Right lobe of liver (tissue), 6 donors: Measurements from ENCODE around the gene CLCN1. TPM values are rescaled to one million over a fixed set of nuclear protein-coding genes. Genes with fewer than 3 reads are reported as not detected.

Source experiments
- ATAC-seq, 4 donors: fragments of 200-7000 bp; cut with Tn5 transposase; one replicate each; pipeline ENCODE4 v1.9.1; 2020; ENCODE audit warnings: mild to moderate bottlenecking in 4 of 4, moderate library complexity in 4 of 4
- DNase-seq, 3 donors: peaks; one replicate each; pipeline ENCODE4 v3.0.0-alpha.2; 2020
- H3K27ac ChIP-seq, 3 donors: fragments of 200-600 bp; one replicate each; pipeline ENCODE4 v1.8.0; 2022
- H3K27me3 ChIP-seq, 2 donors: fragments of 200-600 bp; one replicate each; pipeline ENCODE4 v1.8.0; 2022
- H3K36me3 ChIP-seq, 4 donors: fragments of 200-600 bp; sonication (generic) in 1 of 4; one replicate each; pipeline versions ENCODE4 v1.5.1 to v1.8.0; 2017 to 2022; ENCODE audit warnings: control low read depth in 1 of 4
- H3K4me1 ChIP-seq, 4 donors: fragments of 200-600 bp; sonication (generic) in 1 of 4; one replicate each; pipeline versions ENCODE4 v1.5.1 to v1.8.0; 2017 to 2022; ENCODE audit warnings: control low read depth in 1 of 4
- H3K4me3 ChIP-seq, 3 donors: fragments of 200-600 bp; one replicate each; pipeline ENCODE4 v1.8.0; 2022
- H3K9me3 ChIP-seq, 4 donors: fragments of 200-600 bp; sonication (generic) in 1 of 4; one replicate each; pipeline versions ENCODE4 v1.5.1 to v1.8.0; 2017 to 2022; ENCODE audit warnings: control low read depth in 1 of 4
- CTCF ChIP-seq, 4 donors: fragments of 200-600 bp in 3 of 4; fragments of 450-650 bp in 1 of 4; IDR thresholded peaks; one replicate each; pipeline versions ENCODE4 v1.5.1 to v1.8.0; 2016 to 2022; ENCODE audit warnings: antibody characterized with exemption in 4 of 4, mild to moderate bottlenecking in 2 of 4
- POLR2A ChIP-seq: fragments of 450-650 bp; IDR thresholded peaks from one replicate; pipeline ENCODE4 v1.6.1; 2017; ENCODE audit warnings: antibody characterized with exemption, mild to moderate bottlenecking
- WGBS: methylation state at CpG from one replicate; pipeline ENCODE4 v1.1.6; 2018; ENCODE audit warnings: low coverage, low lambda C conversion rate; ENCODE audit not compliant: insufficient coverage; ENCODE audit errors: missing lambda C conversion rate; 5-methylcytosine and 5-hydroxymethylcytosine counted together
- intact Hi-C, 2 donors: fragments of 100-400 bp; cut with DNase I; formaldehyde crosslinking; loops; one replicate each; pipeline versions ENCODE4 v1.11.2 to v1.14.1; 2022
- total RNA-seq, 6 experiments: library from RNA; depleted of rRNA in 2 of 6; stranded (reverse); fragments of >200 nt in 2 of 6; fragmentation: NEBNext Ultra II Directional in 3 of 6; extraction: Animal tissue kit (Norgen Biotek cat#: 25700) in 3 of 6; gene quantifications; one replicate each; pipeline versions ENCODE4 v1.1.0 to v1.2.4, GENCODE V29; 2016 to 2023
- donor health status: DM: no; HTN: yes; CAD: no.
- donor health status: DM: no; HTN: no; CAD: no.
- donor health status: DM: no; HTN: no; CAD: no.
- donor health status: DM: no; HTN: yes; CAD: no.
- donor health status: DM: no; HTN: yes; CAD: no.

CLCN1 gene
- total RNA-seq, 6 experiments from 2014 or later: not detected

- ATAC-seq (no peak), DNase-seq (no peak)
- TF ChIP-seq POLR2A (no peak), CTCF (IDR thresholded peaks at IDR 0.05) (no peak)
- Histone ChIP-seq H3K4me3 (no peak overlapping the region), H3K36me3 (peaks cover 0 to 36% (median 19%) of the 10 kb centered on the region in 4 donors), H3K27ac (peak overlapping the region in 1 of 3 donors; percentile 33), H3K4me1 (peaks cover 0 to 66% (median 36%) of the 10 kb centered on the region in 4 donors), H3K27me3 (no peaks in the 10 kb centered on the region), H3K9me3 (no peaks in the 10 kb centered on the region)
- WGBS: 100% methylated on average over 3 of the region's 6 CpGs
- intact Hi-C loops: no loop called here
Observed at GRCh38 chr7:143392875-143393266, 77.0 kb downstream of the CLCN1 start.

GRCh38 chr7:143393267-143394041, 77.5 kb downstream of the CLCN1 start:
- TF ChIP-seq POLR2A (no peak), CTCF (IDR thresholded peaks at IDR 0.05) (no peak)
- Histone ChIP-seq H3K9me3 (no peaks in the 10 kb centered on the region), H3K27ac (peak overlapping the region in 1 of 3 donors; percentile 33), H3K36me3 (peaks cover 0 to 31% (median 15%) of the 10 kb centered on the region in 4 donors), H3K27me3 (no peaks in the 10 kb centered on the region), H3K4me3 (no peak overlapping the region), H3K4me1 (peaks cover 0 to 66% (median 36%) of the 10 kb centered on the region in 4 donors)
- ATAC-seq (peak; percentile 7 to 50 (median 16)), DNase-seq (peak in 2 of 3 donors; percentile 57 to 83)
- WGBS: 51% methylated on average over 10 of the region's 14 CpGs
- intact Hi-C loops: no loop called here

- Histone ChIP-seq H3K27me3 (no peaks in the 10 kb centered on the region), H3K4me3 (no peak overlapping the region), H3K4me1 (peaks cover 0 to 66% (median 36%) of the 10 kb centered on the region in 4 donors), H3K9me3 (no peaks in the 10 kb centered on the region), H3K36me3 (peaks cover 0 to 24% (median 10%) of the 10 kb centered on the region in 4 donors), H3K27ac (no peak overlapping the region)
- DNase-seq (no peak), ATAC-seq (no peak)
- 87% methylated on average over 6 of the region's 6 CpGs for WGBS
- intact Hi-C loops: no loop called here
- no peak for TF ChIP-seq CTCF (IDR thresholded peaks at IDR 0.05)
- TF ChIP-seq POLR2A: no peak
Observed at GRCh38 chr7:143394068-143394467, 78.2 kb downstream of the CLCN1 start.

- ATAC-seq: no peak
- Histone ChIP-seq H3K27me3 (no peaks in the 10 kb centered on the region), H3K4me1 (peaks cover 0 to 66% (median 36%) of the 10 kb centered on the region in 4 donors), H3K9me3 (no peaks in the 10 kb centered on the region), H3K4me3 (no peak overlapping the region), H3K27ac (no peak overlapping the region), H3K36me3 (peaks cover 0 to 17% (median 5%) of the 10 kb centered on the region in 4 donors)
- 27% methylated on average over 1 of the region's 6 CpGs for WGBS
- TF ChIP-seq POLR2A: no peak
- no peak for TF ChIP-seq CTCF (IDR thresholded peaks at IDR 0.05)
- DNase-seq: no peak
- intact Hi-C loops: no loop called here
Observed at GRCh38 chr7:143394777-143395176, 78.9 kb downstream of the CLCN1 start.
